ENCODE measurements around the gene SHCBP1L. TPM values are rescaled to one million over a fixed set of nuclear protein-coding genes. Genes with fewer than 3 reads are reported as not detected.

SHCBP1L gene
- total and polyA plus RNA-seq, 4 donors, result 0.37 TPM; not detected in 3

GRCh38 chr1:182913401-182913800, 39.6 kb downstream of the SHCBP1L start:
- DNase-seq (ENCODE audit: low spot score), result no peak
- 94% methylated on average over 3 of the region's 3 CpGs for WGBS
- Histone ChIP-seq H3K27ac (ENCODE audit: low read depth in 1 of 2, low read length in 2 of 2) (no peak overlapping the region), H3K4me3 (ENCODE audit: low read depth in 1 of 3, low read length in 3 of 3) (no peak overlapping the region), H3K36me3 (ENCODE audit: control insufficient read depth in 4 of 4, insufficient read depth in 3 of 4, low read depth in 1 of 4, low read length in 3 of 4) (no peaks in the 10 kb centered on the region), H3K9me3 (ENCODE audit: control insufficient read depth in 4 of 4, low read length in 3 of 4) (peaks cover 0 to 2% (median 1%) of the 10 kb centered on the region in 4 donors), H3K9ac (ENCODE audit: low read depth in 1 of 2, low read length in 2 of 2) (no peak overlapping the region), H3K27me3 (ENCODE audit: control insufficient read depth in 4 of 4, insufficient read depth in 4 of 4, low read length in 3 of 4) (no peaks in the 10 kb centered on the region), H3K4me1 (ENCODE audit: control insufficient read depth in 4 of 4, insufficient read depth in 4 of 4, low read length in 3 of 4) (no peaks in the 10 kb centered on the region)
- TF ChIP-seq HNF4A (conservative IDR thresholded peaks at IDR 0.05) (no peak), HNF4G (IDR thresholded peaks at IDR 0.05) (no peak), NR2F2 (IDR thresholded peaks at IDR 0.05) (no peak), FOXA1 (IDR thresholded peaks at IDR 0.05) (no peak), YY1 (IDR thresholded peaks at IDR 0.05) (no peak), EGR1 (IDR thresholded peaks at IDR 0.05; ENCODE audit: low read depth in 2 of 2) (no peak), ZBTB33 (IDR thresholded peaks at IDR 0.05) (no peak), JUND (IDR thresholded peaks at IDR 0.05) (no peak), FOXA2 (IDR thresholded peaks at IDR 0.05) (no peak), MAX (IDR thresholded peaks at IDR 0.05) (no peak), CTCF (IDR thresholded peaks at IDR 0.05; ENCODE audit: low read depth, low read length, missing input control) (no peak), SP1 (IDR thresholded peaks at IDR 0.05) (no peak), GABPA (IDR thresholded peaks at IDR 0.05 in 1 of 2, conservative IDR thresholded peaks at IDR 0.05 in 1 of 2) (no peak), RAD21 (IDR thresholded peaks at IDR 0.05) (no peak), ATF3 (IDR thresholded peaks at IDR 0.05) (no peak), TAF1 (conservative IDR thresholded peaks at IDR 0.05) (no peak), RXRA (IDR thresholded peaks at IDR 0.05) (no peak)

GRCh38 chr1:182910143-182910542, 42.8 kb downstream of the SHCBP1L start:
- Histone ChIP-seq H3K9me3 (ENCODE audit: control insufficient read depth in 4 of 4, low read length in 3 of 4) (peaks cover 0 to 2% (median 1%) of the 10 kb centered on the region in 4 donors), H3K27ac (ENCODE audit: low read depth in 1 of 2, low read length in 2 of 2) (no peak overlapping the region), H3K36me3 (ENCODE audit: control insufficient read depth in 4 of 4, insufficient read depth in 3 of 4, low read depth in 1 of 4, low read length in 3 of 4) (no peaks in the 10 kb centered on the region), H3K27me3 (ENCODE audit: control insufficient read depth in 4 of 4, insufficient read depth in 4 of 4, low read length in 3 of 4) (no peaks in the 10 kb centered on the region), H3K9ac (ENCODE audit: low read depth in 1 of 2, low read length in 2 of 2) (no peak overlapping the region), H3K4me3 (ENCODE audit: low read depth in 1 of 3, low read length in 3 of 3) (no peak overlapping the region), H3K4me1 (ENCODE audit: control insufficient read depth in 4 of 4, insufficient read depth in 4 of 4, low read length in 3 of 4) (no peaks in the 10 kb centered on the region)
- TF ChIP-seq HNF4A (conservative IDR thresholded peaks at IDR 0.05) (no peak), CTCF (IDR thresholded peaks at IDR 0.05; ENCODE audit: low read depth, low read length, missing input control) (no peak), EGR1 (IDR thresholded peaks at IDR 0.05; ENCODE audit: low read depth in 2 of 2) (no peak), YY1 (IDR thresholded peaks at IDR 0.05) (no peak), RAD21 (IDR thresholded peaks at IDR 0.05) (no peak), GABPA (IDR thresholded peaks at IDR 0.05 in 1 of 2, conservative IDR thresholded peaks at IDR 0.05 in 1 of 2) (no peak)
- 98% methylated on average over 1 of the region's 1 CpG for WGBS
- DNase-seq (ENCODE audit: low spot score), result no peak
